Amniotic epithelial cell (primary cell): ENCODE data around the gene FHL3.
"Not testable (repeated sequence)": the region's sequence is repeated elsewhere in the genome, so short reads cannot be mapped to it uniquely, and the experiment has no call there.

Experiments used
- DNase-seq: peaks from one replicate; pipeline ENCODE4 v3.0.0-alpha.2; 2010; ENCODE audit warnings: low read depth

FHL3 gene

GRCh38 chr1:38034871-38035270, 29.6 kb upstream of the FHL3 start:
- no peak for DNase-seq

GRCh38 chr1:38032992-38033391, 27.7 kb upstream of the FHL3 start:
- not testable (repeated sequence) for DNase-seq

GRCh38 chr1:38031513-38031866, 26.2 kb upstream of the FHL3 start:
- DNase-seq = no peak

GRCh38 chr1:38030596-38031512, 25.5 kb upstream of the FHL3 start:
- DNase-seq = no peak

- DNase-seq = peak; percentile 70
Measured at GRCh38 chr1:38029685-38030511, 24.6 kb upstream of the FHL3 start.

GRCh38 chr1:38029081-38029681, 23.9 kb upstream of the FHL3 start:
- DNase-seq = no peak

GRCh38 chr1:38028671-38029070, 23.4 kb upstream of the FHL3 start:
- DNase-seq = no peak

GRCh38 chr1:38028105-38028591, 22.8 kb upstream of the FHL3 start:
- DNase-seq = no peak

GRCh38 chr1:38027201-38028104, 22.1 kb upstream of the FHL3 start:
- DNase-seq = no peak

- DNase-seq = peak; percentile 56
Measured at GRCh38 chr1:38026592-38027200, 21.4 kb upstream of the FHL3 start.

GRCh38 chr1:38025664-38026063, 20.4 kb upstream of the FHL3 start:
- DNase-seq = no peak

GRCh38 chr1:38025233-38025632, 19.9 kb upstream of the FHL3 start:
- DNase-seq = no peak

- no peak for DNase-seq
Measured at GRCh38 chr1:38022810-38023209, 17.5 kb upstream of the FHL3 start.

- DNase-seq = no peak
Measured at GRCh38 chr1:38021969-38022368, 16.7 kb upstream of the FHL3 start.

GRCh38 chr1:38020396-38020795, 15.1 kb upstream of the FHL3 start:
- no peak for DNase-seq

GRCh38 chr1:38018864-38019343, 13.6 kb upstream of the FHL3 start:
- peak; percentile 57 for DNase-seq

- peak; percentile 29 for DNase-seq
Measured at GRCh38 chr1:38015978-38016725, 10.8 kb upstream of the FHL3 start.

- DNase-seq = no peak
Measured at GRCh38 chr1:38014724-38015424, 9.6 kb upstream of the FHL3 start.

GRCh38 chr1:38014171-38014570, 8.9 kb upstream of the FHL3 start:
- no peak for DNase-seq

GRCh38 chr1:38013227-38013622, 7.9 kb upstream of the FHL3 start:
- no peak for DNase-seq
